Stimulated activated CD4-positive, alpha-beta T cell treated with anti-CD3 and anti-CD28 coated beads, Interleukin-15, amount 100 ng/mL, for 1 hour (primary cell): Measurements from ENCODE around the gene TEAD1.

Experiments
- DNase-seq, 2 donors: peaks; one replicate each; pipeline ENCODE4 v3.0.0-alpha.2; 2020; ENCODE audit warnings: low read depth in 1 of 2, low spot score in 1 of 2

TEAD1 gene

GRCh38 chr11:12706545-12707499 is 32.6 kb downstream of the TEAD1 start:
- DNase-seq: no peak

GRCh38 chr11:12707500-12707880 is 33.3 kb downstream of the TEAD1 start:
- DNase-seq: no peak

GRCh38 chr11:12711496-12711895 is 37.3 kb downstream of the TEAD1 start:
- DNase-seq: no peak

- DNase-seq: no peak
Measured at GRCh38 chr11:12712132-12712531, 37.9 kb downstream of the TEAD1 start.

- DNase-seq: no peak
Measured at GRCh38 chr11:12715131-12715530, 40.9 kb downstream of the TEAD1 start.

- no peak for DNase-seq
Measured at GRCh38 chr11:12715941-12716340, 41.7 kb downstream of the TEAD1 start.

GRCh38 chr11:12716816-12717215 is 42.6 kb downstream of the TEAD1 start:
- no peak for DNase-seq

- no peak for DNase-seq
Measured at GRCh38 chr11:12717851-12718291, 43.6 kb downstream of the TEAD1 start.

GRCh38 chr11:12719221-12719620 is 45.0 kb downstream of the TEAD1 start:
- DNase-seq: no peak

- no peak for DNase-seq
Measured at GRCh38 chr11:12721816-12722604, 47.8 kb downstream of the TEAD1 start.

GRCh38 chr11:12723421-12724300 is 49.4 kb downstream of the TEAD1 start:
- DNase-seq: no peak

GRCh38 chr11:12724301-12725054 is 50.3 kb downstream of the TEAD1 start:
- DNase-seq: no peak

- DNase-seq: no peak
Measured at GRCh38 chr11:12725055-12725862, 51.0 kb downstream of the TEAD1 start.

- no peak for DNase-seq
Measured at GRCh38 chr11:12725863-12726682, 51.9 kb downstream of the TEAD1 start.

- DNase-seq: no peak
Measured at GRCh38 chr11:12727563-12728211, 53.5 kb downstream of the TEAD1 start.

- DNase-seq: no peak
Measured at GRCh38 chr11:12728417-12728816, 54.2 kb downstream of the TEAD1 start.

GRCh38 chr11:12729941-12730340 is 55.7 kb downstream of the TEAD1 start:
- DNase-seq: no peak

- DNase-seq: no peak
Measured at GRCh38 chr11:12731841-12732336, 57.7 kb downstream of the TEAD1 start.
